Keratinocyte (primary cell): ENCODE data around the gene NUDT2. TPM values are rescaled to one million over a fixed set of nuclear protein-coding genes. Genes with fewer than 3 reads are reported as not detected.

Experiments used
- DNase-seq: peaks from one replicate; pipeline ENCODE4 v3.0.0-alpha.2; 2011; ENCODE audit warnings: low read depth, missing footprints, low spot score
- FAIRE-seq: peaks from 2 replicates; lab custom pipeline; 2011; peaks lifted over from hg19 to GRCh38; lab: Jason Lieb, UNC
- H2AFZ ChIP-seq: 2 replicates; pipeline ENCODE4 v1.6.0; 2012; ENCODE audit warnings: low read length, control low read depth, inconsistent platforms; ENCODE audit not compliant: control insufficient read depth
- H3K27ac ChIP-seq: 2 replicates; pipeline ENCODE4 v1.5.1; 2011; ENCODE audit warnings: low read length; ENCODE audit not compliant: control insufficient read depth, insufficient read depth
- H3K27me3 ChIP-seq: 3 replicates; pipeline ENCODE4 v1.6.0; 2011; ENCODE audit warnings: low read length; ENCODE audit not compliant: control insufficient read depth, insufficient read depth; ENCODE audit errors: extremely low read depth
- H3K36me3 ChIP-seq, 2 experiments: 2 replicates in 1 of 2; 3 replicates in 1 of 2; pipeline ENCODE4 v1.5.1; 2011; ENCODE audit warnings: low read length in 2 of 2, mild to moderate bottlenecking in 1 of 2; ENCODE audit not compliant: control insufficient read depth in 2 of 2, insufficient read depth in 2 of 2; ENCODE audit errors: extremely low read depth in 1 of 2
- H3K4me1 ChIP-seq: 3 replicates; pipeline ENCODE4 v1.5.1; 2011; ENCODE audit warnings: low read length; ENCODE audit not compliant: control insufficient read depth, insufficient read depth; ENCODE audit errors: extremely low read depth
- H3K4me2 ChIP-seq: 3 replicates; pipeline ENCODE4 v1.6.0; 2011; ENCODE audit warnings: low read depth, low read length; ENCODE audit not compliant: control insufficient read depth, insufficient read depth; ENCODE audit errors: extremely low read depth
- H3K4me3 ChIP-seq, 3 experiments: fragments of 200-600 bp in 1 of 3; sonication (generic) in 1 of 3; 2 replicates in 2 of 3; 3 replicates in 1 of 3; pipeline ENCODE4 v1.5.1; 2011 to 2016; ENCODE audit warnings: low read length in 3 of 3, mild to moderate bottlenecking in 3 of 3, control low read depth in 2 of 3, inconsistent platforms in 1 of 3, low read depth in 1 of 3, mixed read lengths in 1 of 3, mixed run types in 1 of 3, moderate library complexity in 1 of 3; ENCODE audit not compliant: control insufficient read depth in 2 of 3, insufficient read depth in 2 of 3; ENCODE audit errors: extremely low read depth in 1 of 3
- H3K79me2 ChIP-seq: 2 replicates; pipeline ENCODE4 v1.6.0; 2012; ENCODE audit warnings: low read length; ENCODE audit not compliant: control insufficient read depth, insufficient read depth
- H3K9ac ChIP-seq: 3 replicates; pipeline ENCODE4 v1.6.0; 2011; ENCODE audit warnings: low read length; ENCODE audit not compliant: control insufficient read depth, insufficient read depth; ENCODE audit errors: extremely low read depth
- H3K9me1 ChIP-seq: 3 replicates; pipeline ENCODE4 v1.6.0; 2011; ENCODE audit warnings: low read length; ENCODE audit not compliant: control insufficient read depth, insufficient read depth; ENCODE audit errors: extremely low read depth
- H3K9me3 ChIP-seq: 2 replicates; pipeline ENCODE4 v1.5.1; 2012; ENCODE audit warnings: low read depth, low read length; ENCODE audit not compliant: control insufficient read depth
- H4K20me1 ChIP-seq: 3 replicates; pipeline ENCODE4 v1.6.0; 2011; ENCODE audit warnings: low read length; ENCODE audit not compliant: control insufficient read depth, insufficient read depth; ENCODE audit errors: extremely low read depth
- CTCF ChIP-seq, 3 experiments: IDR thresholded peaks in 1 of 3; conservative IDR thresholded peaks in 1 of 3; optimal IDR thresholded peaks in 1 of 3; 2 replicates in 2 of 3; 3 replicates in 1 of 3; pipeline versions ENCODE3 to v1.5.1; 2011; ENCODE audit warnings: low read length in 3 of 3, mild to moderate bottlenecking in 3 of 3, moderate library complexity in 2 of 3, control low read depth in 1 of 3, inconsistent platforms in 1 of 3; ENCODE audit not compliant: insufficient read depth in 2 of 3; ENCODE audit errors: extremely low read depth in 1 of 3
- EZH2 ChIP-seq: IDR thresholded peaks from one replicate; pipeline ENCODE4 v1.6.1; 2012; ENCODE audit warnings: inconsistent platforms, mild to moderate bottlenecking, low read length, moderate library complexity
- dilution Hi-C: fragments of 300-500 bp; cut with MboI; formaldehyde crosslinking; loops from one replicate; pipeline ENCODE4 v1.7.0; 2020; ENCODE audit warnings: low sequenced_read_pairs; ENCODE audit not compliant: extremely low pct_ligation_motif_present
- polyA plus RNA-seq, 5 experiments: library from polyadenylated mRNA; depleted of rRNA in 3 of 5; stranded (reverse) in 3 of 5; stranded (forward) in 1 of 5; unstranded in 1 of 5; fragments of >200 nt; gene quantifications; 1 replicate in 1 of 5; 2 replicates in 3 of 5; 3 replicates in 1 of 5; pipeline versions ENCODE4 v1.2.1 to v1.2.3, GENCODE V29; 2011 to 2012; ENCODE audit warnings: missing spikeins in 2 of 5, low read depth in 1 of 5, low replicate concordance in 1 of 5

The NUDT2 gene
- polyA plus RNA-seq, 1 donor (not counting 4 experiments of a cell fraction or from before 2014, with no cell fraction given): 33.4 TPM

DNA sequence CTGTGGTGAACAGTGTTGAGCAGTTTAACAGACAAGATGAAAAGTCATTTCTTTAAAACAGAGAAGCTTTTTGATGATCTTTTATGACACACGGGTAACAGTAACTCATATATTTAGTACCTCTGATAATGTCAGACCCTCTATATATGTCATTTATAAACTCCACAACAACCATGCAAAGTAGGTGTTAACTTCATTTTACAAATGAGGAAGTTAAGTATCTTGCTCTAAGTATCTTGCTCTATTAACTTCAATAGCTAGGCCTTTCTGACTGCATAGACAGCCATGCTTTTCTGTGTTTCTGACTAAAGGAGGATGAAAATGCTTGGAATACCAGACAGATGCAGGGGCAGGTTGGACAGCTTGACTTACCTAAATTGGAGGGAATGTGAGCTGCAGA lies 1.8 kb downstream of the NUDT2 start:
- Histone ChIP-seq H3K79me2 (peaks cover 29% of the 10 kb centered on the region), H3K27ac (no peak overlapping the region), H3K4me2 (no peak overlapping the region), H3K27me3 (no peaks in the 10 kb centered on the region), H3K36me3 (peaks cover 0 to 3% of the 10 kb centered on the region in 2 experiments), H3K4me1 (peaks cover 26% of the 10 kb centered on the region), H3K9ac (no peak overlapping the region), H2AFZ (no peak overlapping the region), H3K9me3 (no peaks in the 10 kb centered on the region), H4K20me1 (no peaks in the 10 kb centered on the region), H3K4me3 (no peak overlapping the region), H3K9me1 (no peaks in the 10 kb centered on the region)
- TF ChIP-seq EZH2: no peak
- no peak for TF ChIP-seq CTCF (optimal IDR thresholded peaks at IDR 0.05 in 1 of 3, IDR thresholded peaks at IDR 0.05 in 1 of 3, conservative IDR thresholded peaks at IDR 0.05 in 1 of 3; ENCODE audit: extremely low read depth in 1 of 3, insufficient read depth in 2 of 3, low read length in 3 of 3)
- dilution Hi-C loops: no loop called here
- DNase-seq (no peak), FAIRE-seq (no peak)

DNA sequence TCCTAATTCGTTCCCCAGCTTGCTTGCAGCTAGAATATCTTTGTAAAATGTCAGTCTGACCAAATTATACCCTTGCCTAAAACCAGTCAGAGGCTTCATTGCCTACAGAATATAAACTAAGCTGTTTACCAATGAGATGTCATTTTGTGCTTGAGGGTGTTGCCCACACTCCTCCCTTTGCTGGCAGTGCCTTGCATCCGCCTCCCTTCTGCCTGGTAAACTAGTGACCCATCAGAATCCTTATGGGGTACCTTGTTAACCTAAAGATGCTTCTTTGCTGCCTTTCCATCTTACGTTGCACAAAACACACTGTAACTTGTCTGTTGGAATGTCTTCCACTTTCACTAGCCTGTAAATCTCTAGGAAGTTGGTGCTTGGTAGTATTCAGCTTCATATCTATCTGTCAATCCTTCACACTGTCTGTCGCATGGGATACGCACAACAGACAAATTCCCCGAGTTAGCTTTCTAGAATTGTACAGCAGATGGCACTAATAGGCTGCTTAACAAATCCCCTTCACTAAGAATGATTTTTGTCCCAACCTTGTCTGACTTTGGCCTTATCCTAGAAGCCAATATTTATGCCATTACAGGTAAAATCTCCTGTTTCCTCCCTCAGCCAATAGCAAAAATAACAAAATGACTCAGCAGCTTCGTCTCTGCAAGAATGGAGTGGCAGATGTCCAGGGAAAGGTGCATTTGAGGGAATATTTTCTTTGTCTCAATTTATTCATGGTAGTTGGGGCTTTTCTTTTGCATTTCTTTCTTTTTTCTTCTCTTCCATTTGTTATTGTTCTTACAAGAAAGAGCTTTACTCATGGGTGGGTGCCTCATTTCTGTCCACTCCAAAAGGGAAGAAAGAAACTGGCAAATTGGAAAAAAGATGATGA lies 3.0 kb downstream of the NUDT2 start:
- dilution Hi-C loops: no loop called here
- Histone ChIP-seq H3K4me2 (peak overlapping the region; percentile 1), H3K9me3 (no peaks in the 10 kb centered on the region), H2AFZ (no peak overlapping the region), H3K27ac (peak overlapping the region; percentile 4), H3K9me1 (no peaks in the 10 kb centered on the region), H3K4me1 (peaks cover 25% of the 10 kb centered on the region), H3K36me3 (peaks cover 3% of the 10 kb centered on the region in 2 experiments), H3K9ac (no peak overlapping the region), H3K79me2 (peaks cover 26% of the 10 kb centered on the region), H3K27me3 (no peaks in the 10 kb centered on the region), H3K4me3 (no peak overlapping the region), H4K20me1 (no peaks in the 10 kb centered on the region)
- TF ChIP-seq EZH2 (no peak), CTCF (optimal IDR thresholded peaks at IDR 0.05 in 1 of 3, IDR thresholded peaks at IDR 0.05 in 1 of 3, conservative IDR thresholded peaks at IDR 0.05 in 1 of 3; ENCODE audit: extremely low read depth in 1 of 3, insufficient read depth in 2 of 3, low read length in 3 of 3) (peak; percentile 22 to 52 (median 47))
- no peak for DNase-seq
- FAIRE-seq: peak; percentile 71
